ENCODE results near the gene FSTL5.

DNA sequence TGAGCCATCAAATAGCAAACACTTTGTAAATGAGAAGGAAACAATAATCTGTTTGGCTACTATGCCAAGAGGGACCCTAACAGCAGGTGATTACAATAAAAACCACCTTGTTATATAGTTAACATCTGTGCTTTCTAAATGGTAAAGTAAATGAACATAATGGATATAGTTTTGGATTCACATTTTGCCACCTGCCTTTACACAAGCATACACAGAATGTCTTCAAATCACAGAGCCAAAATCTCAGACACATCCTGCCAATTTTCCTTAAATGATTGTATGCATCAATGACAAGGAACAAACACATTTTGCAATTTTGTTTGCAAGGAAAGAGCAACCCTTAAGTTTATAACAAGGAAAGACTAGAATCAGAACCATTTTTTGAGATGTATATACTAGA, 334.2 kb downstream of the FSTL5 start:
- TF ChIP-seq, protein P1, sequence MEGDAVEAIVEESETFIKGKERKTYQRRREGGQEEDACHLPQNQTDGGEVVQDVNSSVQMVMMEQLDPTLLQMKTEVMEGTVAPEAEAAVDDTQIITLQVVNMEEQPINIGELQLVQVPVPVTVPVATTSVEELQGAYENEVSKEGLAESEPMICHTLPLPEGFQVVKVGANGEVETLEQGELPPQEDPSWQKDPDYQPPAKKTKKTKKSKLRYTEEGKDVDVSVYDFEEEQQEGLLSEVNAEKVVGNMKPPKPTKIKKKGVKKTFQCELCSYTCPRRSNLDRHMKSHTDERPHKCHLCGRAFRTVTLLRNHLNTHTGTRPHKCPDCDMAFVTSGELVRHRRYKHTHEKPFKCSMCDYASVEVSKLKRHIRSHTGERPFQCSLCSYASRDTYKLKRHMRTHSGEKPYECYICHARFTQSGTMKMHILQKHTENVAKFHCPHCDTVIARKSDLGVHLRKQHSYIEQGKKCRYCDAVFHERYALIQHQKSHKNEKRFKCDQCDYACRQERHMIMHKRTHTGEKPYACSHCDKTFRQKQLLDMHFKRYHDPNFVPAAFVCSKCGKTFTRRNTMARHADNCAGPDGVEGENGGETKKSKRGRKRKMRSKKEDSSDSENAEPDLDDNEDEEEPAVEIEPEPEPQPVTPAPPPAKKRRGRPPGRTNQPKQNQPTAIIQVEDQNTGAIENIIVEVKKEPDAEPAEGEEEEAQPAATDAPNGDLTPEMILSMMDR (conservative IDR thresholded peaks at IDR 0.05), result no peak
- no peak for TF ChIP-seq EZH2 (IDR thresholded peaks at IDR 0.05; ENCODE audit: low read depth)
